CD14-positive monocyte (primary cell): Measurements from ENCODE around the gene CTDSPL. TPM values are rescaled to one million over a fixed set of nuclear protein-coding genes. Genes with fewer than 3 reads are reported as not detected.

Source experiments
- DNase-seq, 3 donors: peaks; one replicate each; pipeline ENCODE4 v3.0.0-alpha.2; 2011 to 2022
- H2AFZ ChIP-seq: 2 replicates; pipeline ENCODE4 v1.6.0; 2012; ENCODE audit warnings: mild to moderate bottlenecking, low read depth, low read length, inconsistent platforms; ENCODE audit not compliant: insufficient read depth, poor library complexity, severe bottlenecking
- H3K27ac ChIP-seq, 2 donors: 1 replicate in 1 of 2; 2 replicates in 1 of 2; pipeline ENCODE4 v1.5.1; 2012 to 2013; ENCODE audit warnings: low read length in 2 of 2, control low read depth in 1 of 2, inconsistent platforms in 1 of 2, low read depth in 1 of 2, mild to moderate bottlenecking in 1 of 2
- H3K27me3 ChIP-seq, 2 donors: one replicate each; pipeline versions ENCODE4 v1.6.0 to v1.6.1; 2011 to 2013; ENCODE audit warnings: low read length in 2 of 2; ENCODE audit not compliant: control insufficient read depth in 2 of 2, insufficient read depth in 2 of 2
- H3K36me3 ChIP-seq, 2 donors: replicated peaks in 1 of 2; 1 replicate in 1 of 2; 2 replicates in 1 of 2; pipeline versions ENCODE4 v1.5.1 to v1.6.1; 2012 to 2013; ENCODE audit warnings: low read length in 2 of 2, control low read depth in 1 of 2, inconsistent platforms in 1 of 2, mild to moderate bottlenecking in 1 of 2; ENCODE audit not compliant: insufficient read depth in 2 of 2, control insufficient read depth in 1 of 2
- H3K4me1 ChIP-seq, 2 donors: 1 replicate in 1 of 2; 2 replicates in 1 of 2; pipeline versions ENCODE4 v1.5.1 to v1.6.1; 2012 to 2013; ENCODE audit warnings: low read length in 2 of 2, control low read depth in 1 of 2, inconsistent platforms in 1 of 2, mild to moderate bottlenecking in 1 of 2, moderate library complexity in 1 of 2; ENCODE audit not compliant: insufficient read depth in 2 of 2, control insufficient read depth in 1 of 2
- H3K4me2 ChIP-seq: replicated peaks from 2 replicates; pipeline ENCODE3; 2012; ENCODE audit warnings: low read length, moderate library complexity, mild to moderate bottlenecking; ENCODE audit not compliant: poor library complexity, severe bottlenecking; ENCODE audit errors: extremely low read depth
- H3K4me3 ChIP-seq, 3 experiments: fragments of 200-600 bp in 1 of 3; sonication (generic) in 1 of 3; replicated peaks in 1 of 3; 1 replicate in 2 of 3; 2 replicates in 1 of 3; pipeline ENCODE4 v1.5.1; 2011 to 2013; ENCODE audit warnings: low read length in 3 of 3, mild to moderate bottlenecking in 3 of 3, control low read depth in 2 of 3, low read depth in 2 of 3, inconsistent platforms in 1 of 3, moderate library complexity in 1 of 3
- H3K79me2 ChIP-seq: 2 replicates; pipeline ENCODE4 v1.6.0; 2012; ENCODE audit warnings: mild to moderate bottlenecking, control low read depth, inconsistent platforms, low read length, moderate library complexity; ENCODE audit not compliant: insufficient read depth
- H3K9ac ChIP-seq: 2 replicates; pipeline ENCODE4 v1.6.0; 2017; ENCODE audit warnings: low read length, mild to moderate bottlenecking; ENCODE audit not compliant: insufficient read depth, poor library complexity, severe bottlenecking
- H3K9me3 ChIP-seq, 2 donors: replicated peaks in 1 of 2; 1 replicate in 1 of 2; 2 replicates in 1 of 2; pipeline versions ENCODE4 v1.5.1 to v1.6.1; 2012 to 2013; ENCODE audit warnings: low read length in 2 of 2, control low read depth in 1 of 2; ENCODE audit not compliant: control insufficient read depth in 1 of 2, insufficient read depth in 1 of 2
- H4K20me1 ChIP-seq: 2 replicates; pipeline ENCODE4 v1.6.0; 2012; ENCODE audit warnings: mild to moderate bottlenecking, low read length, control low read depth, moderate library complexity; ENCODE audit not compliant: insufficient read depth
- H3K27ac Mint-ChIP-seq, 7 donors: one replicate each; pipeline ENCODE4 v1.8.0; 2020; ENCODE audit warnings: mild to moderate bottlenecking in 7 of 7, mixed read lengths in 7 of 7, moderate library complexity in 6 of 7, inconsistent platforms in 2 of 7
- H3K27me3 Mint-ChIP-seq, 3 donors: one replicate each; pipeline ENCODE4 v1.8.0; 2021 to 2022; ENCODE audit warnings: low read depth in 3 of 3, mild to moderate bottlenecking in 3 of 3, mixed read lengths in 3 of 3, moderate library complexity in 3 of 3, inconsistent platforms in 1 of 3
- H3K36me3 Mint-ChIP-seq, 2 donors: one replicate each; pipeline ENCODE4 v1.8.0; 2020; ENCODE audit warnings: mixed read lengths in 2 of 2, inconsistent platforms in 1 of 2, mild to moderate bottlenecking in 1 of 2
- H3K4me1 Mint-ChIP-seq: one replicate; pipeline ENCODE4 v1.8.0; 2020; ENCODE audit warnings: mild to moderate bottlenecking, mixed read lengths
- H3K4me3 Mint-ChIP-seq, 2 donors: one replicate each; pipeline ENCODE4 v1.8.0; 2020; ENCODE audit warnings: mild to moderate bottlenecking in 2 of 2, mixed read lengths in 2 of 2, moderate library complexity in 1 of 2
- H3K9me3 Mint-ChIP-seq, 7 donors: one replicate each; pipeline ENCODE4 v1.8.0; 2020 to 2022; ENCODE audit warnings: mixed read lengths in 7 of 7, mild to moderate bottlenecking in 6 of 7, moderate library complexity in 6 of 7, inconsistent platforms in 2 of 7
- WGBS: methylation state at CpG from one replicate; pipeline ENCODE4 v1.1.5; 2013; ENCODE audit warnings: missing lambda C conversion rate; ENCODE audit not compliant: insufficient coverage; 5-methylcytosine and 5-hydroxymethylcytosine counted together
- intact Hi-C, 2 donors: fragments of 100-400 bp; cut with micrococcal nuclease; formaldehyde crosslinking; loops; one replicate each; pipeline versions ENCODE4 v1.15.0 to v1.15.1; 2023
- polyA plus RNA-seq, 3 donors: library from polyadenylated mRNA; depleted of rRNA in 1 of 3; unstranded in 2 of 3; stranded (reverse) in 1 of 3; fragments of 300-500 nt in 2 of 3; fragments of >200 nt in 1 of 3; fragmentation: Illumina TruSeq in 2 of 3; gene quantifications; 1 replicate in 2 of 3; 2 replicates in 1 of 3; pipeline ENCODE4 v1.2.3, GENCODE V29; 2012 to 2021
- TF ChIP-seq, protein P1 (sequence below): fragments of 200-600 bp; IDR thresholded peaks from one replicate; pipeline ENCODE4 v1.8.0; 2022; ENCODE audit warnings: antibody characterized with exemption, mild to moderate bottlenecking

Gene CTDSPL
- polyA plus RNA-seq, 3 donors, result 0.15 to 0.69 (median 0.33) TPM

DNA sequence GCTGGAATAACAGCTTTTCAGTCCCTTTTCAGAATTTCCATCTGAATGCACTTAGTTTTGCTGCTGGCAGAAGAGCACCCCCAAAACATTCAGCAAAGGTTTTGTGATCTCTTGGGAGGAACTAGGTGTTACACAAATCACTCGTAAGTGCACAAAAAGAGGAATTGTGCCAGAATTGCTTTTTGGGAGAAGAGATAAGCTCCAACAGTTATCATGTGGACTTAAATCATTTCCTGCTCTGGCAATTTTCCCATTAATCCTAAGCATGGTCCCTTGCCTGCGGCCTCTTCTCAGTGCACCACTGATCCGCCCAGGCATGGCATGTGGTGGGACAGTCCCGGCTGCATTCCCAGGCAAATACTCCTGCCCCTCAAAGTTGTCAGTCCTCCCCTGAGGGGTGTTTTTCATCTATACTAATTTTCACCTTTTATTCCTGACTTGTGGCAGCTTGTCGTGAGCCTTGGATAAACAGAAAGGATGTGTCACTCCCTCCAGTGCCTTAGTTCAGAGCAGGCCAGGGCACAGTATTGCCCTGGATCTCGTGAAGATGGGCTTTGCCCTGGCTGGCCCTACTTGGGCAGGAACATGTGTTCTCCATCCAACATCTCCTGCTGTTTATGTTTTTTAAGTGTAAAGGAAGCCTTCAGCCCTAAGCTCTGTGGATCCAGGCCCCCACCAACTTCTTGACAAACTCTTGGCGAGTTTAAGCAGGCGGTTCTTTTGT, 84.3 kb downstream of the CTDSPL start:
- H3K27me3 ChIP-seq, result no peaks in the 10 kb centered on the region
- no peak overlapping the region for H3K4me2 ChIP-seq
- no peaks in the 10 kb centered on the region for H4K20me1 ChIP-seq
- H3K9me3 ChIP-seq, result no peaks in the 10 kb centered on the region
- Mint-ChIP-seq H3K4me3 (no peak overlapping the region), H3K9me3 (no peaks in the 10 kb centered on the region), H3K36me3 (peaks cover 0 to 3% of the 10 kb centered on the region in 2 donors), H3K27me3 (peaks cover 0 to 1% (median 0%) of the 10 kb centered on the region in 3 donors), H3K4me1 (peaks cover 25% of the 10 kb centered on the region), H3K27ac (peak overlapping the region in 1 of 7 donors; percentile 5)
- H3K4me1 ChIP-seq, result peaks cover 10 to 18% of the 10 kb centered on the region in 2 donors
- H3K79me2 ChIP-seq, result no peaks in the 10 kb centered on the region
- TF ChIP-seq, protein P1, sequence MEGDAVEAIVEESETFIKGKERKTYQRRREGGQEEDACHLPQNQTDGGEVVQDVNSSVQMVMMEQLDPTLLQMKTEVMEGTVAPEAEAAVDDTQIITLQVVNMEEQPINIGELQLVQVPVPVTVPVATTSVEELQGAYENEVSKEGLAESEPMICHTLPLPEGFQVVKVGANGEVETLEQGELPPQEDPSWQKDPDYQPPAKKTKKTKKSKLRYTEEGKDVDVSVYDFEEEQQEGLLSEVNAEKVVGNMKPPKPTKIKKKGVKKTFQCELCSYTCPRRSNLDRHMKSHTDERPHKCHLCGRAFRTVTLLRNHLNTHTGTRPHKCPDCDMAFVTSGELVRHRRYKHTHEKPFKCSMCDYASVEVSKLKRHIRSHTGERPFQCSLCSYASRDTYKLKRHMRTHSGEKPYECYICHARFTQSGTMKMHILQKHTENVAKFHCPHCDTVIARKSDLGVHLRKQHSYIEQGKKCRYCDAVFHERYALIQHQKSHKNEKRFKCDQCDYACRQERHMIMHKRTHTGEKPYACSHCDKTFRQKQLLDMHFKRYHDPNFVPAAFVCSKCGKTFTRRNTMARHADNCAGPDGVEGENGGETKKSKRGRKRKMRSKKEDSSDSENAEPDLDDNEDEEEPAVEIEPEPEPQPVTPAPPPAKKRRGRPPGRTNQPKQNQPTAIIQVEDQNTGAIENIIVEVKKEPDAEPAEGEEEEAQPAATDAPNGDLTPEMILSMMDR, result no peak
- DNase-seq, result peak in 1 of 3 donors; percentile 8
- H3K9ac ChIP-seq, result no peak overlapping the region
- no peaks in the 10 kb centered on the region for H3K36me3 ChIP-seq
- no peak overlapping the region for H3K4me3 ChIP-seq
- no peak overlapping the region for H3K27ac ChIP-seq
- intact Hi-C loops, result no loop called here
- WGBS, result 7% methylated on average over 3 of the region's 8 CpGs
- H2AFZ ChIP-seq, result no peak overlapping the region

DNA sequence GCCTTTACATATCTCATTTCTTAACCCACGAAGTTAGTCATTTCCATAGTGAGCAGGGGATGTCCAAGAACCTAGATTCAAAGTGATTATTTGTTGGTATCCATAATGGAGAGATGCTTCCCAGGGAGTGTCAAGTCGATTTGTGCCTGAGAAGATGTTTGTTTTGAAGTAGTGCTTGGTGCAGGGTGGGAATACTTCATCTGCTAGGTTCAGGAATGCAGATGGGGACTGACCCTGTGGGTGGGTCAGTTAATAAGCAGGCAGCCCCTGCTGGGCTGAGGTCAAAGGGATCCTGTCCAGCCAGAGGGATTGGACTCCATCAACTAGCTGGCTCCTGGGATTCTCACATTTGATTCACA, 84.8 kb downstream of the CTDSPL start:
- H3K9ac ChIP-seq, result no peak overlapping the region
- no peaks in the 10 kb centered on the region for H3K27me3 ChIP-seq
- H3K4me2 ChIP-seq, result no peak overlapping the region
- H3K36me3 ChIP-seq, result no peaks in the 10 kb centered on the region
- H3K36me3 Mint-ChIP-seq, result peaks cover 0 to 3% of the 10 kb centered on the region in 2 donors
- 80% methylated on average over 1 of the region's 2 CpGs for WGBS
- H3K27ac ChIP-seq, result no peak overlapping the region
- no peak overlapping the region for H2AFZ ChIP-seq
- H4K20me1 ChIP-seq, result no peaks in the 10 kb centered on the region
- no peaks in the 10 kb centered on the region for H3K79me2 ChIP-seq
- H3K27ac Mint-ChIP-seq, result no peak overlapping the region
- no peak for DNase-seq
- no peaks in the 10 kb centered on the region for H3K9me3 ChIP-seq
- TF ChIP-seq, protein P1, result no peak
- intact Hi-C loops, result no loop called here
- peaks cover 0 to 3% (median 0%) of the 10 kb centered on the region in 3 donors for H3K27me3 Mint-ChIP-seq
- H3K4me1 ChIP-seq, result peaks cover 10 to 18% of the 10 kb centered on the region in 2 donors
- H3K9me3 Mint-ChIP-seq, result no peaks in the 10 kb centered on the region
- no peak overlapping the region for H3K4me3 ChIP-seq
- no peak overlapping the region for H3K4me3 Mint-ChIP-seq
- H3K4me1 Mint-ChIP-seq, result peaks cover 25% of the 10 kb centered on the region
